ENCODE results near the gene LIN37.
"Not testable (repeated sequence)": the region's sequence is repeated elsewhere in the genome, so short reads cannot be mapped to it uniquely, and the experiment has no call there.

Gene LIN37

DNA sequence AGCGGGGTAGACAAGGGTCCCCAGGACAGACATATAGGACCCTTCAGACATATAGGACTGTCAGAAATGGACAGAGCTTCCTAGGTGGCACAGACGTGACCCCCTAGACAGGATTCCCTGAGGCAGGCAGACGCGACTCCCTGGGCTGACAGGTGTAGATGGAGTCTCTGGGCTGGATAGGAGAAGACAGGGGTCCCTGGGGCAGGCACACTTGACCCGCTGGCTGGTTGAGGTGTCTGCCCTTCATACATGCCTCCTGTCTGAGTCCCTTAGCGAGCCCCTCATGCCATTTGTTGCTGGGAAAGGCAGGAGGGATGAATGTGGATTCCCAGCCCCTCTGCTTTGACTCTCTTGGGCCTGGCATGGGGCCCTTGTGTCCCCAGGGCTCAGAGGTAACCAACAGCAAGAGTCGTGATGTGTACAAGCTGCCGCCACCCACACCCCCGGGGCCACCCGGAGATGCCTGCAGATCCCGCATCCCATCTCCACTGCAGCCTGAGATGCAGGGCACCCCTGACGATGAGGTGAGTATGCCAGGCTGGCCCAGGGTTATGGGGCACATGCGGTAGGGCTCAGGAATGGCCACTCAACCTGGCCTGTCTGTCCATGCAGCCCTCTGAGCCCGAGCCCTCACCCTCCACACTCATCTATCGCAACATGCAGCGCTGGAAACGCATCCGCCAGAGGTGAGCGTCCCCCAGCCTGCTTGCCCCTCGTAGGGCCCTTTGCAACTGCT is 5.4 kb downstream of the LIN37 start:
- no peak for DNase-seq

DNA sequence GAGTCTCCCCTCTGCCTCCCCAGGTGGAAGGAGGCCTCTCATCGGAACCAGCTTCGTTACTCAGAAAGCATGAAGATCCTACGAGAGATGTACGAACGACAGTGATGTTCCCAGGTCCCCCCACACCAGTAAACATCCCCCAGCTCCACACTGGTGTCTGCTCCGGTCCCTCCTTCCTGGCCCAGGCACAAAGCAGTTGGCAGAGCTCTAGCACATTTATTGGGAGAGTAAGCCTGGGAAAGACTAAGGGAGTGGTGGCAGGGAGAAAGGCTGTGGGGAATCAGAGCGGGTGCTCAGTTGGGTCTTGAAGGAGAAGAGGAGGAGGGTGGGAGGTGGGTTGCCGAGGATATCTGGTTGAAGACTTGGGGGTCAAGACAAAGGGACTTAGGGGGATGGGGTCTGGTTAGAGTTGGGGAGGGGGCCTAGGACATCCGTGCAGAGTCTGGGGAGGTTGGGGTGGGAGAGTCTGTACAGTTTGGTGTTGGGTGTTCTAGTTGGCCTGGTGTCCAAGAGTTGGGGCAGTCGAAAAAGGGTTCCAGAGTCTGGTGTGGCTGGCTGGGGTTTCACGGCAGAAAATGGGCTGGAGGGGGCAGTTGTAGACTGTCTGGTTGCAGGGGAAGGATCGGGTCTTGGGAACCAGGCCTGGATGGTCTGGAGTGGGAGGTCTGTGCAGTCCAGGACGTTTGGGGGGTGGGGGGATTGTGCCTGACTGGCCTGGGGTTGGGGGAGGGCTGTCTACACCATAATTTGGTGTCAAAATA is 6.2 kb downstream of the LIN37 start:
- DNase-seq: no peak

DNA sequence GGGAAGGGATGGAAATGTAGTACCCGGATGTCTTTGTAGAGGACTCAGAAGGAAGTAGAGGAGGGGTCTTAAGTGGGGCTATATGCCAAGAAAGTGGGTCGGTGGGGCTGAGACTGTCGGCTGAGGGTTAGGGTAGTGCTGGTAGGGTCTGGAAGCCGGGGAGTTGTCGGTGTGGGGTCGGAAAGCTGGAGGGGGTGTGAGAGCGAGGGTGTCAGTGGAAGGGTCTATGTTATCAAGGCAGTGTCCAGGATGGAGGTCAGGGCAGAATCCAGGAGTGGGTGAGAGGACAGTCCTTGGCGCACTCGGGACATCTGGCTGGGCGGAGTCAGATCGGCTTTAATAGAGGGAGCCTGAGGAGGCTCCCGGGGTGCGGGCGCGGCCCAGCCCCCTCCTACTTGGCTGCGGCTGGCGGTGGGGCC is 6.8 kb downstream of the LIN37 start:
- DNase-seq: peak; percentile 43

DNA sequence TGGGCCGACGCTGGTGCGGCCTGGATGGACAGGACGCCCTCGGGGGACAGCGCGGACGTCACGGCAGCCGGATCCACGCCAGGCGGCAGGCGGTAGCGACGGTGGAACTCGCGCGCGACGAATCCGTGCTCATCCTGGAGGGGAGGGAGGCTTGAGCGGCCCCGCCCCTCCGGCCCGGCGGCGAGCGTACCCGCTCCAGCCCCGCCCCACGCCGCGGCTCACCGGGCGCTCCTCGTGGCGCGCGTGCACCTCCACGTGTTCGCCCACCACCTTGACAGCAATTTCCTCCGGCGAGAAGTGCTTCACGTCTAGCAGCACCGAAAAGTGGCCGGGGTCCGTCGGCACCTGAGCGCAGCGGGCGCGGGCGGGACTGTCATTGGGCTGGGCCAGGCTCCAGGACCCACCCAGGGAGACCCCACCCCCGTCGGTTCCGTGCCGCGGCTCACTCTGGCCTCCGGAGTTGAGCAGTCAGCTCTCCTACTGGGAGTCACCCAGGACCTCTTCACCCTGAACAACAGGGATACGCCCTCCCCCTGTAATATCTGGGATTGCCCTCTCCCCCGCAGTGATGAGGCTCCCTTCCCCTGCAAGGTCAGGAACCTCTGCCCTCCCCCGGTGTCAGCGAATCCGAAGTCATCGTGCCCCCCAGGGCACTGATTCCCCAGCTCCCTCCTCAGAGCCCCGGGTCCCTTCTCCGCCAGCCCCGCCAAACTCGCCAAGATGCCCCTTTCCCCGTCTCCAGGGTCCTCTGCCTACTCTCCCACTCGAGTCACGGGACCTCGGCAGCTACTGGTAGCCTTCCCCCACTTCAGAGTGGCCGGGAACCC is 7.4 kb downstream of the LIN37 start:
- DNase-seq: peak; percentile 50

DNA sequence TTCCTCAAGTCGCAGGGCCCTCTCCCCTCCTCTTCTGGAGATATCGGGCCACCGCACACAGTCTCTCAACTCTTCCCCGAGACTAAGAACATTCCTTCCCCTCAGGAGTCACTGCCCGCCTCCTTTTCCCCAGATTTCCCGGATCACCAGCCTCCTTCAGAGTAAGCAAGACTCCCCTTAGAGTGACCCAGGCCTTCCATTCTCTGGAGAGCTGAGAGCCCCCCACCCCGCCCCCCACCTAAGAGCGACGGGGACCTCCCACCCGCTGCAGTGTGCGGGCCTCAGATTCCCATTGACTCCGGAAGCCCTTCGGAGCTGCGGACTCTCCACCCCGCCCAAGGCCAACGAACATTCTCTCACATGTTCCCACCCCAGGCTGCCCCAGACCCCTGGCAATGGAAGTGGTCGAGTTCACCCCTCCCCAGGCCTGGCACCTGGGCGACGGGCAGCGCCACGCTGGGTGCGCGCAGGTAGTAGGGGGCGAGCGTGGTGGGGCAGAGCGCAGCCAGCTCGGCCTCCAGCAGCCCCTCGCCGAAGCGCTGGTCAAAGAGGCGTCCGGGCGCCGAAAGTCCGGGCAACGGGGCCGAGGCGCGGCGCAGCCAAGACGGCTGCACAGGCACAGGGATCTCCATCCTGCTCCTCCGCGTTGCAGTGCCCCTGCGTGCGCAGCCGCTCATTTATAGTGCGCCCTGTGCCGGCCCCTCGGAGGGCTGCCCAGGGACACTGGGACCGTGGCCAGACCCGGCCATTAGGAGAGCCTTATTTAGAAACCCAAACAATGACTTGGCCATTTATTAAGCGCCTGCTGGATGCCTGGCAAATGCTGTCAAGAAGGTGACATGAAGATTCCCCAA is 8.2 kb downstream of the LIN37 start, which contains the start of gene HSPB6:
Gene HSPB6 (minus strand): TSS at position 653 of the 854 bp plus-strand sequence. CDS start 21 bp downstream, at position 632.
- peak; percentile 63 for DNase-seq

DNA sequence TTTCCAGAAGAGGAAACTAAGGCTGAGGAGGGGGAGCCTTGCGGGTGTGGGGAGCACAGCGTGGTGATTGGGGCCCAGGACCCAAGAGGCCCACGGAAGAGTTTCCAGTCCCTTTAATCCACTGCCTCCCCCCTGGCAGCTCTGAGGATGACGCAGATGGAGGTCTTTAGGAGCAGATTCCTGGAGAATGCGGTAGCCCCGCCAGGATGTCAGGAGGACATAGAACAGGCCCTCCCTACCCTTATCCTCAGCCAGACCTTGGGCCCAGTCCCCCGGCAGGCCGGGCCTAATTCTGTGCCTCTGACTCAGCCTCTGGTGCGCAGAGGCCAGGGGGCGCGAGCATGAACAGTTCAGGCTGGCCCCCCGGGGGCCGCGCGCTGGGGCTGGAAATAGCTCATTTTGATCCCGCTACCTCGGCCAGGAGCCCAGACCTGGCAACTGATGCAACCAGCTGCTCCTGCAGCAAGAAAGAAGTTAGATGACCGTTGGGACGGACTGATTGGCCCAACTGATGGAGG is 8.9 kb downstream of the LIN37 start:
- peak; percentile 77 for DNase-seq

DNA sequence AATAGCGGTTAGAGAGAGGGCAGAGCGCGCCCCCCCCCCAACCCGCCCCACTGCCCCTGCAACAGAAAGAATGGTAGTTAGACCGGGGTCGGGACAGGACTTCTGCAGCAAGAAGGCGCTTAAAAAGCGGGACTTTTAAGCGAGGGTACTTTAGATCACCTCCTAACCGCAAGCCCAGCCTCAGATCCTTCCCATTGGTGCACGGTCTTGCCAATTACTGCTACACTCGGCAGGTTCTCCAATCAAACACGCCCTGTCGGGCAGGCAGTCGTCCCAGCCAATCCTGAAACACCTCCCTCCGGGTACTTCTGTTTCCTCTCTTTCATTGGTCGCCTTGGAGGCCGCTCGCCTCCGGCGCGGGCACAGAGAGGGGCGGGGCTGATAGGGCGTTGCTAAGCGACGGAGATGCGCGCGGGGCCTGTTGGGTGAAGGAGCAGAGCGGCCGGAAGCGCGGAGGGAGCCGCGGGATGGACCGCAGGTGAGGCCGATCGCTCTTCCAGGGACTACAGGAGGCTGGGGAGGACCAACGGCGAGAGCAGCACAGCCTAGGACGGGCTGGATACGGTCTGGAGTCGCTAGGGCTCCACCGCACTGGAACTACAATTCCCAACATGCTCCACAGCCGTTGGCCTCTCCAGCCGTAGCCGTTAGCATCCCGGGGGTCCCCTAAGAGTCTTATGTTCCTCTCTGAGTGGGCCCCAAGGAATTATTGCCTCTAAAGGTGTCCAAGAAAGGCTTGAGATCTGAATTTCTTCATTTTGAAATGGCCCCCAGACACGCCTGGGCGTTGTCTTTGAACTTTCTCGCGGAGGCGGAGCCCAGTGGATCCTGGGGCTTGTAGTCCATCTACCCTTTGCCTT is 9.6 kb downstream of the LIN37 start, which contains the start of gene PROSER3:
Gene PROSER3 (plus strand): TSS at position 428 of the 860 bp plus-strand sequence. CDS start 40 bp downstream, at position 468.
- peak; percentile 96 for DNase-seq

DNA sequence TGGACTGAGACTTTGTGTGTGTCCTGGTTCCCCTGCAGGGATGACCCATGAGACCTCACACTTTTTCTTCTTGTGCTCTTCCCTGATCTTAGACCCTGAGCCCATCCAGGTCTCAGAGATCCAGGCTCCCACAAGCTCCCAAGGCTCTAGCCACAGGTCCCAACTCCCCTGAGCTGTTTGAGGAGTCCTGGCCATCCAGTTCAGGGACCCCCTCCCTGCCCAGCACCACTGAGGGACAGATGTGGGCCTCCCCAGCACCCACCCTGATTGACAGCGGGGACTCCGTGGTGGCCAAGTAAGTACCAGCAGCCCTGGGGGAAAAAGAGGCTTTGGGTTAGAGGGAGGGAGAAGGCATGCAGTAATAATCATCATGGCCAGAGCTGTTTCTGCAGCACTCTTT is 11.3 kb downstream of the LIN37 start:
- no peak for DNase-seq

DNA sequence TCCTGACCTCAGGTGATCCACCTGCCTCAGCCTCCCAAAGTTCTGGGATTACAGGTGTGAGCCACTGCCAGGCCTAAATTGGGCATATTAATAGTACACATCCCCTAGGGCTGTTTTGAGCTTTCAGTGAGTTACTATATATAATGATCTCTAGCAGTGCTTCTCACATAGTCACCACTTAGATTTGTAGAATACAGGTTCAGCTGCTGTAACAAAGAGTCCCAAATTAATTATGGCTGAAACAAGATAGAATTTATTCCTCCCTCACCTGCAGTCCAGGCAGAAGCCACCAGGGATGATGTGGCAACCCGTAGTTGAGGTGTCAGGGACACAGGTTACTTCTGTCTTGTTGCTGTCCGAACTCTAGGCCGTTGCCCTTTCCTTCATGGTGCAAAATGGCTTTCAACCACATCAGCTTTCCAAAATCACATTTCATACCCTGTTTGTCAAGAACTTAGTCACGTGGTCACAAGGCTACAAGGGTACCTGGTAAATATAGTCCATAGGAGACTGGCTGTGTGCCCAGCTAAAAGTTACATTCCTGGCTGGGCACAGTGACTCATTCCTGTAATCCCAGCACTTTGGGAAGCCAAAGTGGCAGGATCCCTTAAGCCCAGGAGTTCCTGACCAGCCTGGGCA is 12.5 kb downstream of the LIN37 start:
- DNase-seq: no peak

DNA sequence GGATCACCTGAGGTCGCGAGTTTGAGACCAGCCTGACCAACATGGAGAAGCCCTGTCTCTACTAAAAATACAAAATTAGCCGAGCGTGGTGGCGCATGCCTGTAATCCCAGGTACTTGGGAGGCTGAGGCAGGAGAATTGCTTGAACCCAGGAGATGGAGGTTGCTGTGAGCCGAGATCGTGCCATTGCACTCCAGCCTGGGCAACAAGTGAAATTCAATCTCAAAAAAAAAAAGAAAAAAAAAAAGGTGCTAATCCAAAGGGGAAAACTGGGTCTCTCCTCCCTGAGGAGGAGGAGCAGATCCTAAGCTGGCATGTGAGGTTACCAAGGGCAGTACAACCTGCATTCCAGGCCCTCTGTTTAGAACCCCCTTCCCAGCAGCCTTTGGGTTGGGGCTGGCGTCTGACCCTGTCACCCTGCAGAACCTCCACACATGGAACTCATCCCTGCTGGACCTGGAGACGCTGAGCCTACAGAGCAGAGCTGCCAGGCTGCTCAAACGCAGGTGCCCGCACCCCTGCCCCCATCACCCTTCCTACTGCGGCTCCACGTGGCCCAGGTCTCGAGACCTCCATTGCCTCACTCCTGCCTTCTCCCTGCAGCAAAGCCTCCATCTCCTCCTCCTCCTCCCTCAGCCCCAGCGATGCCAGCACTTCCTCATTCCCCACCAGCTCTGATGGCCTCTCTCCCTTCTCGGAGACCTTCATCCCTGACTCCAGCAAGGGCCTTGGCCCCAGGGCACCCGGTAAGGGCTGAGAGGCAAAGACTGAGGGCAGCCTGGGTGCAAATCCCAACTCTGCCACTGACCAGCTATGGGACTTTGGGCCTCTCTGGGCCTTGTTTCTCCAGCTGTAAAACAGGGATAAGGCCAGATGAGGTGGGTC is 16.3 kb downstream of the LIN37 start:
- no peak for DNase-seq

DNA sequence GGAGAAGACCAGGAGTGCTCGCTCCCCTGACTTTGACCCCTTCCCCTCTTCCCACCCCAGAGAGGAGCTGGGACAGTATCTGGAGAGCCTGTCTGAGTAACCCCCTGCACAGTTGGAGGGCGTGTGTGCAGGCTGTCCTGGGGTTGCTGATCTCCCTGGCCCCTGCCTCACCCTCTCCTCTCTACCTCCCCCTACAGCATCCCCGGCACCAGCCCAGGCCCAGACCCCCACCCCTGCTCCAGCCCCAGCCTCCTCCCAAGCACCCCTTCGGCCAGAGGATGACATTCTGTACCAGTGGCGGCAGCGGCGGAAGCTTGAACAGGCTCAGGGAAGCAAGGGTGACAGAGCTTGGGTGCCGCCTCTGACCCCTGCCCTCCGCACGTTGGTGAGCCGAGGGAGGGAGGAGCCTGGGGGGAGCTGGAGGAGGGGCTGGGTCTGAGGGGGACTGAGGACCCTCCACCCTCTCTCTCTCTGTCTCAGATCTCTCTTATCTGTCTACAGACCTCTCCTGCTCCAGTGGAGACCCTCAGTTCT is 18.3 kb downstream of the LIN37 start:
- no peak for DNase-seq

DNA sequence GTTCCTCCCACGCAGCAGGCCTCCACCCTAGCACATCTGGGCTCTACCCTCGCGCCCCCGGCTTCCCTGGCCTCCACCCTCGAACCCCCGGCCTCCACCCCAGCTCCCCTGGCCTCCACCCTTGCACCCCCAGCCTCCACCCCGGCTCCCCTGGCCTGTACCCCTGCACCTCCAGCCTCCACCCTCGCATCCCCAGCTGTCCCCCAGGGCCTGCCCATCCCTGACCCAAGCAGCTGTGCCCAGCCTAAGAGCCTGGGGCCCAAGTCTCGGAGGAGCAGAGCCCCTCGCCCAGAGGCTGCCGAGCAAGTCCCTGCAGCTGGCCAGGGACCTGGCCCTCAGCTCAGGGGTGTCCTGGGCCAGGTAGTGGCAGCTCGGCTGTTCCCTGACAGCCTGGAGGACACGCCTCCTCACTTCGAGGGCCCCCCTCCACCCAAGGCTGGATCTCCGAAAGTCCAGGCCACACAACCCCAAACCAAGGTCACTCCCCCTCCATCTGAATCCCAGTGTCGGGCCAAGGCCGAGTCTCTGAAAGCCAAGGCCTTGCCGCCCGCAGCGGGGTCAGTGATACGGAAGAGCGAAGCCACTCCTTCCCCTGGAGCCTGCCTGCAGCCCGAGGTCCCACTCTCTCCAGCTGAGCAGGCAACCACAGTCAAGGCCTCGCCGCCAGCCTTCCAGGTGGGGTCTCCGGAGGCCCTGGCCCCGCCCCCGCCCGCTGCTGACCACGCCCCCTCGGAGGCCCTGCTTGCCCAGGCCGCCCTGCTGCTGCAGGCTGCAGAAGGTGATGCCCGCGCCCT is 19.1 kb downstream of the LIN37 start:
- peak; percentile 55 for DNase-seq

DNA sequence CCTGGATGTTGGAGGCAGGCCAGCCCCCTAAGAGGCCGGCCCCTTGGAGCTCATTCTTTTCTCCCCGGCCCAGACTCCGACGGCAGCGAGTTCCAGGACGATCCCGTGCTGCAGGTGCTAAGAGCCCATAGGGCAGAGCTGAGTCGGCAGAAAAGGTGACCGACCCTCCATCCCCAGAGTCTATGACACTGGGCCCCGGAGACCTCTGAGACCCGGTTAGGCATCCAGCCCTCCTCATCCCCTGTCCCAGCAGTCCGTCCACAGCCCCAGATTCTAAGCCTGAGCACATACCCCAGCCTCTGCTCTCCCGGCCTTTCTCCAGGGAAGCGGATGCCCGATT is 19.7 kb downstream of the LIN37 start:
- peak; percentile 36 for DNase-seq

DNA sequence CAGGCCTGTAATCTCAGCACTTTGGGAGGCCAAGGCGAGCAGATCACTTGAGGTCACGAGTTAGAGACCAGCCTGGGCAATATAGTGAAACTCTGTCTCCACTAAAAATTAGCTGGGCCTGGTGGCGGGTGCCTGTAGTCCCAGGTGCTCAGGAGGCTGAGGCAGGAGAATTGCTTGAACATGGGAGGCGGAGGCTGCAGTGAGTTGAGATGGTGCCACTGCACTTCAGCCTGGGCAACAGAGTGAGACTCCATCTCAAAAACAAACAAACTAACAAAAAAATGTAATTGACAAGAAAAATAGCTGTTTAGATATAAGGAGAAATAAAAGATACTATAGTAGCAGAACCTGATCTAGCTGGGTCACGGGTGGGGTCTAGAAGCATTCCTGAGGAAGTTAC is 24.0 kb downstream of the LIN37 start:
- not testable (repeated sequence) for DNase-seq

DNA sequence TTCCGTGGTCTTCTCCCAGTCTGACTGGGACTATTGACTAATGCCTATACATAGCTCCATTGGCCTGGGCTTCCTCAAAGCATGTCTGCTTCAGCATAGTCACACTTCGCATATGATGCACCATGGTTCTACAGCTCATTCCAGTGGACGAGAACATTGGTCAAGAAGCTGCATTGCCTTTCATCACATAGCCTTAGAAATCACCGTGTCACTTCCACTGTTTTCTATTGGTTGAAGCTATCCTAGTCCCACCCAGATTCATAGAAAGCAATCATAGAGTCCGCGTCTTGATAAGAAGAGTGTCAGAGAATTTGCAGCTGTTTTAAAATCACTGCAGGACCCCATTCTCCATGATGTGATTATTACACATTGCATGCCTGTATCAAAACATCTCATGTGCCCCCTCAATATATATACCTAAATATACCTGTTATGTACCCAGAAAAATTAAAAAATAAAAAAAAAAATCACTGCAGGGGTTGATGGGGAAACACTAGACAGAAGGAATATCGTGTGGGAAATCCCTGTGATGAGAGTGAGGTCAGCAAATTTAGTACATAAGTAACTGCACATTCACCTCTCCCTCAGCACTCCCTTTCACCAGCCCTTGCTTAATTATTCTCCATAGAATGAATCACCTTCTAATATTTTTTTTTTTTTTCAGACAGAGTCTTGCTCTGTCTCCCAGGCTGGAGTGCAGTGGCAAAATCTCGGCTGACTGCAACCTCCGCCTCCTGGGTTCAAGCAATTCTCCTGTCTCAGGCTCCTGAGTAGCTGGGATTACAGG is 24.8 kb downstream of the LIN37 start:
- no peak for DNase-seq

DNA sequence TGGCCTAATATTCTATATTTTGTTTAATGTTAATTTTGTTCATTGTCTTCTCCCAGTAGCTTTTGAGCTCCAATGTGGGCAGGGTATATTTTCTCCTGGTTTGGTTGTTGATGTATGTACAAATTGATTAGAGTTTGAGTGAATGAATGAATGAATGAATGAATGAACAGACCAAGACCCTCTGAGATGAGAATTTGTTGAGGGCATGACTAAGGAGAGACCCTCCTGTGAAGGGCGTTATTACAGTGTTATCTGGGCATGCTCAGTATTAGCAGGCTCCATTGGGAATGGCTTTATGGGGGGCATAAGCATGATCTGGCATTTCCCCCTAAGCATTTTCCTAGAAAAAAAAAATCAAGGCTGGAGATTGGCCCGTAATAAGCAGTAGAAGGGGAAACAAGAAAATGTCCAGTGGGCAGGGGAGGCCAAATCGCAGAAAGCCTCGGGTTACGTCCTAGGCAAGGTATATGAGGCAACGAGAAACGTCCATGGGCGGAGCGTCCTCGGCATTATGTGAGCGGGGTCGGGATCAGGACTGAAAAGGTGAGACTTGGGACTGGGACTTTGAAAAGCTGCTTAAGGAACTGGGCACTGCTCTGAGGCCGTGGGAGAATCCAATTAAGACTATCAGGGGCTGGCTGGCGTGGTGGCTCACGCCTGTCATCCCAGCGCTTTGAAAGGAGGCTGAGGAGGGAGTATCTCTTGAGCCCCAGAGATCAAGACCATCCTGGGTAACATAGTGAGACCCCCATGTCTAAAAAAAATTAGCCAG is 26.1 kb downstream of the LIN37 start:
- DNase-seq: no peak

DNA sequence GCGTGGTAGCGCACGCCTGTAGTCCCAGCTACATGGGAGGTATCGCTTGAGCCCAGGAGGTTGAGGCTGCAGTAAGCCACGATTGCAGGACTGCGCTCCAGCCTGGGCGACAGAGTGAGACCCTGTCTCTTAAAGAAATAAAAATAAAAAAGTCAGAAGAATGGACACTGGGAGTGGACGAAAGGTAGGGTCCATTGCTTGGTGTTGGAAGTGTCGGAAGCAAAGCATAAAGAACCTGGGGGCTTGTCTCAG is 26.6 kb downstream of the LIN37 start:
- no peak for DNase-seq
